MM.1S (cell line): Measurements from ENCODE around the gene S100A7.

Experiments
- CTCF ChIP-seq: fragments of 300-600 bp; sonication (generic); IDR thresholded peaks from 2 replicates; pipeline ENCODE4 v1.5.1; 2016; ENCODE audit warnings: antibody characterized with exemption, low read length, mixed read lengths
- EZH2 ChIP-seq: fragments of 300-600 bp; sonication (generic); optimal IDR thresholded peaks from 2 replicates; pipeline ENCODE3; 2017; ENCODE audit warnings: low read depth, mild to moderate bottlenecking, antibody characterized with exemption, low read length, mixed read lengths
- EZH2phosphoT487 ChIP-seq: fragments of 300-600 bp; sonication (generic); IDR thresholded peaks from 2 replicates; pipeline ENCODE4 v1.6.1; 2018; ENCODE audit warnings: antibody characterized with exemption, low read length

- no peak for TF ChIP-seq CTCF
- no peak for TF ChIP-seq EZH2
- no peak for TF ChIP-seq EZH2phosphoT487
These were observed 44.4 kb downstream of the S100A7 start, which contains the start of gene S100A7A for GRCh38 chr1:153415850-153416570.
